AG04449 (cell line): Measurements from ENCODE around the gene KCNQ1.

Source experiments
- CTCF ChIA-PET: fragments of 350-600 bp; formaldehyde crosslinking; extraction: SDS; loops from one replicate; lab custom pipeline; 2021; ENCODE audit warnings: antibody characterized with exemption; lab: Yijun Ruan, JAX
- POLR2A ChIA-PET: fragments of 400-600, 350-600 bp; formaldehyde crosslinking; extraction: SDS; loops from one replicate; lab custom pipeline; 2020; ENCODE audit warnings: antibody characterized with exemption, inconsistent platforms; lab: Yijun Ruan, JAX
- DNase-seq: peaks from one replicate; pipeline ENCODE4 v3.0.0-alpha.2; 2010; ENCODE audit warnings: low read depth, low spot score
- H3K4me3 ChIP-seq: 2 replicates; pipeline ENCODE4 v1.5.1; 2011; ENCODE audit warnings: low read depth, mild to moderate bottlenecking, control low read depth, low read length
- TF ChIP-seq, protein P1 (sequence below): IDR thresholded peaks from one replicate; pipeline ENCODE4 v1.5.1; 2011; ENCODE audit warnings: mild to moderate bottlenecking, moderate library complexity, low read length, control low read depth, inconsistent platforms; ENCODE audit not compliant: insufficient read depth; ENCODE audit errors: missing control alignments

The KCNQ1 gene

DNA sequence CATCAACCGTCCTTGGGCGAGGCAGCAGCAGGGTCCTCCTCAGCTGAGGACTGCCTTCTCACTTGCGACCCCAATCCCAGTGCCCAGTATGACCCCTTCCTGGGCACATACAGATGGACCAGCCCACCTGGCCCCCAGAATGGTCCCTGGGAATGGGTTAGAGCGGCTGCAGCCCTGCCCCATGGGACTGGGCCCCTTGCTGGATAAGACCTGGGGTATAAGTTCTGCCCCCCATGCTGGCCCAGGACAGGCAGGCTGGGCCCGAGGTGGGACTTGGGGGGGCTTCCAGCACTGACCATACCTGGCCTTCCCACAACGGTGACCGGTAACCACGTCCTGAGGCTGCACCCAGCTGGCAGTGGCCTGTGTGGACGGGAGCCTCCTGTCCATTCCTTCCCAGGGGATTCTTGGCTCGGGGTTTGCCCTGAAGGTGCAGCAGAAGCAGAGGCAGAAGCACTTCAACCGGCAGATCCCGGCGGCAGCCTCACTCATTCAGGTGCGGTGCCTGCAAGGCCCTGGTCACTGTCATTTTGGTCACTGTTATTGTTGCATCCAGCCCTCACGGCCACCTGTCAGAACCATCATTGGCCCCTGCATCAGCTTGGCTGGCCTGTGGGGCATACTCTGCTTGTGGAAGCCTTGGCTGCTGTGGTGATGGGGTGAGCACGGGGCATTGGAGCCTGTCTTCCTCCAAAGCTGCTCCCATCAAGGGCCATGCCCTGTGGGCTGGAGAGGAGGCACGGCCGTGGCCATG, 140.2 kb downstream of the KCNQ1 start:
- ChIA-PET POLR2A (no interaction called here), CTCF (no interaction called here)
- TF ChIP-seq, protein P1, sequence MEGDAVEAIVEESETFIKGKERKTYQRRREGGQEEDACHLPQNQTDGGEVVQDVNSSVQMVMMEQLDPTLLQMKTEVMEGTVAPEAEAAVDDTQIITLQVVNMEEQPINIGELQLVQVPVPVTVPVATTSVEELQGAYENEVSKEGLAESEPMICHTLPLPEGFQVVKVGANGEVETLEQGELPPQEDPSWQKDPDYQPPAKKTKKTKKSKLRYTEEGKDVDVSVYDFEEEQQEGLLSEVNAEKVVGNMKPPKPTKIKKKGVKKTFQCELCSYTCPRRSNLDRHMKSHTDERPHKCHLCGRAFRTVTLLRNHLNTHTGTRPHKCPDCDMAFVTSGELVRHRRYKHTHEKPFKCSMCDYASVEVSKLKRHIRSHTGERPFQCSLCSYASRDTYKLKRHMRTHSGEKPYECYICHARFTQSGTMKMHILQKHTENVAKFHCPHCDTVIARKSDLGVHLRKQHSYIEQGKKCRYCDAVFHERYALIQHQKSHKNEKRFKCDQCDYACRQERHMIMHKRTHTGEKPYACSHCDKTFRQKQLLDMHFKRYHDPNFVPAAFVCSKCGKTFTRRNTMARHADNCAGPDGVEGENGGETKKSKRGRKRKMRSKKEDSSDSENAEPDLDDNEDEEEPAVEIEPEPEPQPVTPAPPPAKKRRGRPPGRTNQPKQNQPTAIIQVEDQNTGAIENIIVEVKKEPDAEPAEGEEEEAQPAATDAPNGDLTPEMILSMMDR, result no peak
- no peak overlapping the region for H3K4me3 ChIP-seq
- DNase-seq, result no peak

DNA sequence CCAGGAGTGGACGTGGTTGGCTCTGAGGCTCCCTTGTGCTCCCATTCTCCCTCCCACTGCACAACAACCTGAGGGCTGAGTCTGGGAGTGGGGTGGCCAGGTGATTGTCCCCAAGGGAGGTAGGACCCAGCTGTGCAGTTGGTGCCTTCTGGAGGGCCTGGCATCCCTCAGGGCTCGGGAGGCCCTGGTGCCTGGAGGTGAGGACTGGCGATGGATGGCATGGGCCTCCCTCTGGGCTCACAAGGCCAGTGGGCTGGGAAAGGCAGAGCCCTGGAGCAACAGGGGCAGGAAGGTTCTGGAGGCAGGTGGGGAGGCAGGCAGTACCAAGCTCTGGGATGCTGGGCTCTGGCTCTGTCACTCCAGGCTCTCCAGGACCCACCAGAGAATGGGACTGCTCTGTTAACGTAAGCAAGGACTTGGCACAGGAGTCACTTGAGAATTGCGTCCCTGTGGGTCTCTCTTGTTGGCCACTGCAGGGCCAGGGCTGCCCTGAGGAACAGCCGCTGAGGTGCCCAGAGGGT, 140.8 kb downstream of the KCNQ1 start:
- no peak overlapping the region for H3K4me3 ChIP-seq
- CTCF ChIA-PET, result no interaction called here
- TF ChIP-seq, protein P1, result no peak
- no peak for DNase-seq
- POLR2A ChIA-PET, result no interaction called here

DNA sequence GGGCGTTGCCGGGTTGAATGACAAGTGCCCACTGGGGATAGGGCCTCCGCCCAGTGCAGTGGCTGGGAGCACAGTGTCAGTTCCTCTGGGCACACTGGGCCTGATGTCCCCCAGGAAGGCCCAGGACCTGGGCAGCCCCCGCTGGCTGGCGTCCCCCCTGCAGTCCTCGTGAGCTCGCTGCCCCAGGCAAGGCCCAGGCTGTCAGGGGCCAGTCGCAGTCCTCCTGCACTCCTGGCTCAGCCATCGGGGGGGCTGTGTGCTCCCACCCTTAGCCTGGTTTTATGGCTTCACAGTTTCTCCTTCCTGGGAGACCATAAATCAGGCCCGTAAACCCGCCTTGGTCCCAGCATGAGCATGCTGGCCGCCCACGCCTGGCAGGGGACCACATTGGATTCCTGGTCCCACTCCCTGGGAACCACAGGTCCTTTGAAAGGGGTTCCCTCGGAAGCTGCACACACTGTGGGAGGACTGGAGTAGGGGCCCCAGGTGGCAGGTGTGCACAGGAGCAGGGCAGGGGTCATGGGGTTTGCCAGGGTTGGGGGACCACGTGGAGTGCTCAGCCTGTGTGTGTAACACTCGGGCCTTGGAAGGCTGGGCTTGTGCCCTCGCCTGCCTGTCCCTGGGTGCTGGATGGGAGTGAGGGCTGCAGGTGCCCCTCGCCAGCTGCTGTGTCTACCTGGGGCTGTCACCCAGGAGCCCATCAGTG, 141.4 kb downstream of the KCNQ1 start:
- TF ChIP-seq, protein P1, result no peak
- ChIA-PET CTCF (no interaction called here), POLR2A (no interaction called here)
- no peak overlapping the region for H3K4me3 ChIP-seq
- DNase-seq, result no peak

DNA sequence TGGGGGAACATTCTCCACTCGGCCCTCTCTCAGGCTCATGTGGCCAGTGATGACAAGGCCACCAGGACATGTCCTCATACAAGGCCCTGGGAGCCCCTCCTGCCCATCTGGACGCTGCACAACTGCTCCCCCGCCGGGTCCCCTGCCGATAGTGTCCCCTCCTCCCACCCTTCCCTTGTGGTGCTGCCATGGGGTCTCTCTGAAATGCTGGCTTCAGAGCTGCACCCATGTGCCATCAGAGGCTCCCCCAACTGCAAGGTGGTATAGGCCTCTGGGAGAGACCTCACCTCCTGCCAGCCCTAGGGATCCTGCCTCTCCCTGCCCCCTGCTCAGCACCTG, 142.0 kb downstream of the KCNQ1 start:
- POLR2A ChIA-PET, result no interaction called here
- no peak overlapping the region for H3K4me3 ChIP-seq
- no peak for DNase-seq
- CTCF ChIA-PET, result no interaction called here
- TF ChIP-seq, protein P1, result no peak

DNA sequence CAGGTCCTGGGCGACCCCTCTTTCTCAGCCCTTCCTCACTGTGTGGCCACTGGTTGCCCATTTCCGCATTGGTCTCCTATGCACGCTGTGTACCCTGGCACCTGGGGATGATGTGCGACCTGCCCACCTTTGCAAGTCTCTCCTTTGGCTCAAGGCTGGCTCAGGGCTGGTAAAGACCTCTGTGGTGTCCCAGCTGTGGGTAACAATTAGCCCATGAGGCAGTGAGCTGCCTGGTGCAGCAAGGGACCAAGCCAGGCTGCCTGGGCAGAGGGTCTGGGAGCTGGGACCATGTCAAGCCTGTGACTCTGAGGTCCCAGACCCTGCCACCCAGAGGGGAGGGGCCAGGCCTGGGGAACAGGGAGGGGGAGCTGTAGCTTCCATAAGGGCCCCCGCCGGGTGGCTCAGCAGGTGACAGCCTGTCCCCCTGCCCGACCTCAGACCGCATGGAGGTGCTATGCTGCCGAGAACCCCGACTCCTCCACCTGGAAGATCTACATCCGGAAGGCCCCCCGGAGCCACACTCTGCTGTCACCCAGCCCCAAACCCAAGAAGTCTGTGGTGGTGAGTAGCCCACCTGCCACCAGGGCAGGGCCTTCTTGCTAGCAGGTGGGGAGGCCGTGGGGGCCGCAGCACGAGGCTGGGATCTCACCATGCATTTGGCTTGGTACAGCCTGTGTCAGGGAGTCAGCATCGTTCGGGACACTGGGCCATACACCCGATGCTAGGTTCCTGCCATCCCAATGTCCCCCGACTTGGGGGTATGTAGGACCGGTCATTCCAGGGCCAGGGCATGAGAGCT, 142.5 kb downstream of the KCNQ1 start:
- H3K4me3 ChIP-seq, result no peak overlapping the region
- ChIA-PET POLR2A (no interaction called here), CTCF (no interaction called here)
- no peak for DNase-seq
- TF ChIP-seq, protein P1, result no peak
